ENCODE measurements around the gene REV3L. TPM values are rescaled to one million over a fixed set of nuclear protein-coding genes. Genes with fewer than 3 reads are reported as not detected.
"Not testable (repeated sequence)": the region's sequence is repeated elsewhere in the genome, so short reads cannot be mapped to it uniquely, and the experiment has no call there.

REV3L gene
- total RNA-seq, 1 donor = 19.9 TPM

DNA sequence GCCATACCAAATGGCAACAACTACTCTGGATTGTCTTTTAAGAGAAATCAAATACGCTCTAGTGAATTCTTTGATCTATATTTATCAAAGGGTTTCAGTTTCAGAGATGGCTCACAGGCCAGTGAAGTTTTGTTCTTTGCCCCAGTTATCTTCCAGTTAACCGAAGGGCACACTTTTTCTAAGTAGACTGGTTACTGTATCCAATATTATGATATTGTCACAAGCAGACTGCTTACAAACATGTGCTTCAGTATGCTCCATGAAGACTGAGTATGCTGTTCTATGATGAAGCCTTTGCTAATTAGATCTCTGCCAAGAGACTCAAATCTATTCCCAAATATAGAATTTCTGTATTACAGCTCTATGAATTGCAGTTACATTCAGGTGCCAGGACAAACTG lies 181.1 kb downstream of the REV3L start:
- Histone ChIP-seq H3K4me1 (ENCODE audit: insufficient read depth, low read length) (no peaks in the 10 kb centered on the region), H3K27me3 (ENCODE audit: insufficient read depth, low read length) (no peaks in the 10 kb centered on the region), H3K9me3 (ENCODE audit: low read depth, low read length) (peaks cover 11% of the 10 kb centered on the region), H3K4me3 (ENCODE audit: low read length) (no peak overlapping the region)

DNA sequence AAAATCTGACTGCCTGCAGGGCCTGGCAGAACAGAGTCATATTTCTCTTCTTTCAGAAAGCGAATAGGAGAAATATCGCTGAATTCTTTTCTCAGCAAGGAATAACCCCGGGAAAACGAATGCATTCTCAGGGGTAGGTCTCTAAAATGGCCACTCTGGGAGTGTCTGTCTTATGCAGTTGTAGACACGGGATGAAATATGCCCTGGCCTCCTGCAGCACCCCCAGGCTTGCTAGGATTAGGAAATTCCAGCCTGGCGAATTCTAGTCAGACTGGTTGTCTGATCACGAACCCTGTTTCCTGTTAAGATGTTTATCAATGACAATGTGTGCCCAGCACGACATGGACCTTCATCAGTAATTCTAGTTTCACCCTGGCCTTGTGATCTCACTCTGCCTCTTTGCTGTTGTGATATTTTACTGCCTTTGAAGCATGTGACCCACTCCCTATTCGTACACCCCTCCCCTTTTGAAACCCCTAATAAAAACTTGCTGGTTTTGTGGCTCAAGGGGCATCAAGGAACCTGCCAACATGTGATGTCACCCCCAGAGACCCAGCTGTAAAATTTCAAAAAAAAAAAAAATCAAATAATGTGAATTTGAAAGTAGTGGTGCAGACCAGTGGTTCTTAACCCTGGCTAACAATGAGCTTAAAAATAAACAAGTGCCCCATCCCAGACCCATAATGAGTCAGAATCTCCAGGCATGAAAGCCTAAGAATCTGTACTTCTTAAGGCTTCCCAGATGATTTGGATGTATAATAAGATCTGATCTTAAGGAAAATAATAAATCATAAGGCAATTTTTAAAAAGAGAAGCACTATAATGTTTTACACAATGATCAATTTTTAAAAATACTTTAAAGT lies 181.8 kb downstream of the REV3L start:
- H3K4me3 ChIP-seq (ENCODE audit: low read length); H3K4me1 ChIP-seq (ENCODE audit: insufficient read depth, low read length); H3K27me3 ChIP-seq (ENCODE audit: insufficient read depth, low read length): not testable (repeated sequence)
- H3K9me3 ChIP-seq (ENCODE audit: low read depth, low read length) = peaks cover 11% of the 10 kb centered on the region

- H3K9me3 ChIP-seq (ENCODE audit: low read depth, low read length) = peaks cover 11% of the 10 kb centered on the region
These were observed 185.2 kb downstream of the REV3L start for GRCh38 chr6:111297776-111298175.

DNA sequence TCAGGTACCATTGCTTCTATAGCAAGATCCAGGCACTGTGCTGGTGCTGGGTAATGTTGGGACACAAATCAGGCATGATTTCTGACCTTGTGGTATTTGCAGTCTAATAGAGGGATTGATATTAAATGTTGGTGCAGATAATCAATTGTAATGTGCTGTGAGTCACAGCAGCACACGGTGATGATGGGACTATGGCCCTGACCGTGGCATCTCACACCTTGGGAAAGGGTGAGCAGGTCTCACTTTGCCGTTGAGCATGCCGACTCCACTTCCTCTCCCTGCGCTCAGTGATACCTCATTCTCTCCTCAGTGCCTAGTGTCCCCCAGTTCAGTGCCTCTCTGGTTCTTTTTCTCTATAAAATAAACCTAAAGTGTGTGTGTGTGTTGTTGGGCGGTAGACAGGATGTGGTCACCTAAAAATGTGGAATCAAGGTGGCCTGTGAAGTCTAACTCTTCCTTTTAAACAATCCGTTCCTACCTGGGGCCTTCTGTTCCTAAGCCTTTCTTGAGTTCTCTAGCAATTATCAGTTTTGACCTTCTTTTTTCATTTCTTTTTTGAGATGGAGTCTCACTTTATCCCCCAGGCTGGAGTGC lies 188.5 kb downstream of the REV3L start:
- no peak overlapping the region for H3K4me3 ChIP-seq (ENCODE audit: low read length)
- H3K9me3 ChIP-seq (ENCODE audit: low read depth, low read length) = no peaks in the 10 kb centered on the region
- no peaks in the 10 kb centered on the region for H3K27me3 ChIP-seq (ENCODE audit: insufficient read depth, low read length)
- H3K4me1 ChIP-seq (ENCODE audit: insufficient read depth, low read length) = no peaks in the 10 kb centered on the region

More at GRCh38 chr6:111297776-111298175, 185.2 kb downstream of the REV3L start:
- Histone ChIP-seq H3K4me1 (ENCODE audit: insufficient read depth, low read length) (no peaks in the 10 kb centered on the region), H3K27me3 (ENCODE audit: insufficient read depth, low read length) (no peaks in the 10 kb centered on the region), H3K4me3 (ENCODE audit: low read length) (no peak overlapping the region)

- H3K4me1 ChIP-seq (ENCODE audit: insufficient read depth, low read length) = no peaks in the 10 kb centered on the region
- no peaks in the 10 kb centered on the region for H3K27me3 ChIP-seq (ENCODE audit: insufficient read depth, low read length)
- no peaks in the 10 kb centered on the region for H3K9me3 ChIP-seq (ENCODE audit: low read depth, low read length)
- H3K4me3 ChIP-seq (ENCODE audit: low read length) = no peak overlapping the region
These were observed 191.4 kb downstream of the REV3L start for GRCh38 chr6:111291336-111292259.

DNA sequence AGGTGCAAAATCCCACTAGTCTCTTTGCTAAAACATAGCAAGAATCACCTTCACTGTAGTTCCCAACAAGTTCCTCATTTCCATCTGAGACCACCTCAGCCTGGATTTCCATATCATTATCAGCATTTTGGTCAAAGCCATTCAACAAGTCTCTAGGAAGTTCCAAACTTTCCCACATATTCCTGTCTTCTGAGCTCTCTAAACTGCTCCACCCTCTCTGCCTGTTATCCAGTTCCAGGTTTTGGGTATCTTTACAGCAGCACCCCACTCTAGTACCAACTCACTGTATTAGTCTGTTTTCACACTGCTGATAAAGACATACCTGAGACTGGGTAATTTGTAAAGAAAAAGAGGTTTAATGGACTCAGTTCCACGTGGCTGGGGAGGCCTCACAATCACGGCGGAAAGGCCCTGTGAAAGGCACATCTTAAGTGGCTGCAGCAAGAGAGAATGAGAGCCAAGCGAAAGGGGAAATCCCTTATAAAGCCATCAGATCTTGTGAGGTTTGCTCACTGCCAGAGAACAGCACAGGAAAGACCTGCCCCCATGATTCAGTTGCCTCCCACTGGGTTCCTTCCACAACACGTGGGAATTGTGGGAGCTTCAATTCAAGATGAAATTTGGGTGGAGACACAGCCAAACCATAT lies 192.2 kb downstream of the REV3L start:
- H3K4me1 ChIP-seq (ENCODE audit: insufficient read depth, low read length); H3K9me3 ChIP-seq (ENCODE audit: low read depth, low read length); H3K27me3 ChIP-seq (ENCODE audit: insufficient read depth, low read length); H3K4me3 ChIP-seq (ENCODE audit: low read length): not testable (repeated sequence)

- H3K4me1 ChIP-seq (ENCODE audit: insufficient read depth, low read length); H3K9me3 ChIP-seq (ENCODE audit: low read depth, low read length); H3K27me3 ChIP-seq (ENCODE audit: insufficient read depth, low read length); H3K4me3 ChIP-seq (ENCODE audit: low read length): not testable (repeated sequence)
These were observed 198.7 kb downstream of the REV3L start for GRCh38 chr6:111284356-111284755.

DNA sequence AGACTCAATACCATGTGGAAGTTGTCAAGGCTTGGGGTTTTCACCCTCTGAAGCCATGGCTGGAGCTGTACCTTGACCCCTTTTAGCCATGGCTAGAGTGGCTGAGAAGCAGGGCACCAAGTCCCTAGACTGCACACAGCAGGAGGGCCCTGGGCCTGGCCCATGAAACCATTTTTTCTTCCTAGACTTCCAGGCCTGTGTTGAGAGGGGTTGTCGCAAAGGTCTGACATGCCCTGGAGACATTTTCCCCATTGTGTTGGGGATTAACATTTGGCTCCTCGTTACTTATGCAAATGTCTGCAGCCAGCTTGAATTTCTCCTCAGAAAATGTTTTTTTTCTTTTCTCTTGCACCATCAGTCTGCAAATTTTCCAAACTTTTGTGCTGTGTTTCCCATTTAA lies 199.3 kb downstream of the REV3L start:
- no peaks in the 10 kb centered on the region for H3K27me3 ChIP-seq (ENCODE audit: insufficient read depth, low read length)
- H3K4me3 ChIP-seq (ENCODE audit: low read length) = no peak overlapping the region
- no peaks in the 10 kb centered on the region for H3K9me3 ChIP-seq (ENCODE audit: low read depth, low read length)
- peaks cover 8% of the 10 kb centered on the region for H3K4me1 ChIP-seq (ENCODE audit: insufficient read depth, low read length)

DNA sequence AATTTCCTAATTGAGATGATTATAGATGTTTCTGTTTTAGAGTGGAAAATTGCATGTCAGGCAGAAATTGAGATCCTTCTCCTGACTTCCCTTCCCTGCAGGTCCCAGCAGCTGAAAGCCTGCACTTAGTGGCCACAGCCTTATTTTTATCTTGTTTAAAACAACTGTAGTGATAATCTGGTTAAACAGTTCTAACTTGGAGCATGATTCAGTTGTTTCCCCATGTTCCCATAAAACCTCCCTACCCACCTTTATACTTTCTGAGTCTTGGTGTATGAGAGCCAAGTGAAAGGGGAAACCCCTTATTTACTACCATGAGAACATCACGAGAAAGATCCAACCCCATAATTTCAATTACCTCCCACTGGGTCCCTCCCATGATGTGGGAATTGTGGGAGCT lies 200.5 kb downstream of the REV3L start:
- Histone ChIP-seq H3K27me3 (ENCODE audit: insufficient read depth, low read length) (no peaks in the 10 kb centered on the region), H3K4me3 (ENCODE audit: low read length) (no peak overlapping the region), H3K4me1 (ENCODE audit: insufficient read depth, low read length) (peaks cover 8% of the 10 kb centered on the region)

DNA sequence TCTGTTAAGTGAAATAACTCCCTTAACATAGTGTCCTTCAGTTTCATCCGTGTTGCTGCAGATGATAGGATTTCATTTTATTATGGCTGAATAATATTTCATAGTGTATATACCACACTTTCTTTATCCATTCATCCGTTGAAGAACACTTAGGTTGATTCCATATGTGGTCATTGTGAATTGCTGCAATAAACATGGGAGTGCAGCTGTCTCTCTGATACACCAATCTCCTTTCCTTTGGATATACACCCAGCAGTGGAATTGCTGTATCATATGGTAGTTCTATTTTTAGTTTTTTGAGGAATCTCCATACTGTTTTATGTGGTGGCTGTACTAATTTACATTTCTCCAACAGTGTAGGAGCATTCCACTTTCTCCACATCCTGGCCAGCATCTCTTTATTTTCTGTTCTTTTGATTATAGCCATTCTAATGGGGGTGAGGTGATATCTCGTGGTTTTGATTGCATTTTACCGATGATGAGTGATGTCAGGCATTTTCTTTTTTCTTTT lies 202.5 kb downstream of the REV3L start:
- Histone ChIP-seq H3K9me3 (ENCODE audit: low read depth, low read length) (no peaks in the 10 kb centered on the region), H3K27me3 (ENCODE audit: insufficient read depth, low read length) (no peaks in the 10 kb centered on the region), H3K4me3 (ENCODE audit: low read length) (no peak overlapping the region), H3K4me1 (ENCODE audit: insufficient read depth, low read length) (peaks cover 8% of the 10 kb centered on the region)

More for the DNA sequence above, 200.5 kb downstream of the REV3L start:
- no peaks in the 10 kb centered on the region for H3K9me3 ChIP-seq (ENCODE audit: low read depth, low read length)

DNA sequence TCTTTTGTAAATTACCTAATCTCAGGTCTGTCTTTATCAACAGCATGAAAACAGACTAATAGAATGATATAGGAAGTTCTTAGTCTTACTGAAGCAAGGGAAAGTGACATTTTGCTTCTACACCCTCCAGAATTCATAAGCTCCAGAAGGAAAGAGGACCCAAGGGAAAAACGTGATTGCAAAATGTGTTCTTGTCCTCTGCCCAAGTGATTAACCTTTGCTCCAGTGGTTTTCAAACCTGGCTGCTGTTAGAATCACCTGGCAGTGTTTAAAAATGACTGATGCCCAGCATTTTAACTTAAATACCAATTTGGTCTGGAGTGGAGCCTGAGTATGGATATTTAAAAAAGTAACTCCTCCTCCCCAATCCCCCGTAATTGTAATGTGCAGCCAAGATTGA lies 204.3 kb downstream of the REV3L start:
- Histone ChIP-seq H3K9me3 (ENCODE audit: low read depth, low read length) (peaks cover 14% of the 10 kb centered on the region), H3K4me3 (ENCODE audit: low read length) (no peak overlapping the region), H3K27me3 (ENCODE audit: insufficient read depth, low read length) (no peaks in the 10 kb centered on the region), H3K4me1 (ENCODE audit: insufficient read depth, low read length) (peaks cover 2% of the 10 kb centered on the region)

- Histone ChIP-seq H3K4me1 (ENCODE audit: insufficient read depth, low read length) (no peaks in the 10 kb centered on the region), H3K9me3 (ENCODE audit: low read depth, low read length) (peaks cover 21% of the 10 kb centered on the region), H3K4me3 (ENCODE audit: low read length) (no peak overlapping the region), H3K27me3 (ENCODE audit: insufficient read depth, low read length) (no peaks in the 10 kb centered on the region)
These were observed 205.2 kb downstream of the REV3L start for GRCh38 chr6:111277819-111278218.

GRCh38 chr6:111276736-111277135 lies 206.3 kb downstream of the REV3L start:
- H3K4me3 ChIP-seq (ENCODE audit: low read length) = no peak overlapping the region
- H3K9me3 ChIP-seq (ENCODE audit: low read depth, low read length) = peaks cover 21% of the 10 kb centered on the region
- H3K4me1 ChIP-seq (ENCODE audit: insufficient read depth, low read length) = no peaks in the 10 kb centered on the region
- H3K27me3 ChIP-seq (ENCODE audit: insufficient read depth, low read length) = no peaks in the 10 kb centered on the region

GRCh38 chr6:111276335-111276734 lies 206.7 kb downstream of the REV3L start:
- Histone ChIP-seq H3K4me3 (ENCODE audit: low read length) (no peak overlapping the region), H3K27me3 (ENCODE audit: insufficient read depth, low read length) (no peaks in the 10 kb centered on the region), H3K9me3 (ENCODE audit: low read depth, low read length) (peaks cover 21% of the 10 kb centered on the region), H3K4me1 (ENCODE audit: insufficient read depth, low read length) (no peaks in the 10 kb centered on the region)

Measured in mononuclear cell (primary cell).